Measurements from ENCODE around the gene NTRK3.

Gene NTRK3

GRCh38 chr15:87931584-87931983, 325.0 kb downstream of the NTRK3 start:
- no peaks in the 10 kb centered on the region for H3K27me3 ChIP-seq (ENCODE audit: low read depth, low read length)
- H3K4me3 ChIP-seq (ENCODE audit: low read depth in 1 of 2, low read length in 2 of 2) = no peak overlapping the region
- H3K4me1 ChIP-seq (ENCODE audit: control insufficient read depth in 1 of 2, insufficient read depth in 2 of 2, low read length in 2 of 2) = no peaks in the 10 kb centered on the region
- H3K9me3 ChIP-seq (ENCODE audit: control insufficient read depth in 1 of 2, low read length in 2 of 2) = no peaks in the 10 kb centered on the region
- no peaks in the 10 kb centered on the region for H3K36me3 ChIP-seq (ENCODE audit: control insufficient read depth in 1 of 2, insufficient read depth in 2 of 2, low read length in 2 of 2)
- no peak overlapping the region for H3K27ac ChIP-seq (ENCODE audit: low read length)

- Histone ChIP-seq H3K27ac (ENCODE audit: low read length) (no peak overlapping the region), H3K9me3 (ENCODE audit: control insufficient read depth in 1 of 2, low read length in 2 of 2) (no peaks in the 10 kb centered on the region), H3K4me1 (ENCODE audit: control insufficient read depth in 1 of 2, insufficient read depth in 2 of 2, low read length in 2 of 2) (no peaks in the 10 kb centered on the region), H3K27me3 (ENCODE audit: low read depth, low read length) (no peaks in the 10 kb centered on the region), H3K36me3 (ENCODE audit: control insufficient read depth in 1 of 2, insufficient read depth in 2 of 2, low read length in 2 of 2) (no peaks in the 10 kb centered on the region), H3K4me3 (ENCODE audit: low read depth in 1 of 2, low read length in 2 of 2) (no peak overlapping the region)
Measured at GRCh38 chr15:87930457-87930856, 326.1 kb downstream of the NTRK3 start.

GRCh38 chr15:87929841-87930240, 326.7 kb downstream of the NTRK3 start:
- Histone ChIP-seq H3K4me3 (ENCODE audit: low read depth in 1 of 2, low read length in 2 of 2) (no peak overlapping the region), H3K4me1 (ENCODE audit: control insufficient read depth in 1 of 2, insufficient read depth in 2 of 2, low read length in 2 of 2) (no peaks in the 10 kb centered on the region), H3K9me3 (ENCODE audit: control insufficient read depth in 1 of 2, low read length in 2 of 2) (no peaks in the 10 kb centered on the region), H3K27ac (ENCODE audit: low read length) (no peak overlapping the region), H3K27me3 (ENCODE audit: low read depth, low read length) (no peaks in the 10 kb centered on the region), H3K36me3 (ENCODE audit: control insufficient read depth in 1 of 2, insufficient read depth in 2 of 2, low read length in 2 of 2) (no peaks in the 10 kb centered on the region)

- Histone ChIP-seq H3K4me1 (ENCODE audit: control insufficient read depth in 1 of 2, insufficient read depth in 2 of 2, low read length in 2 of 2) (no peaks in the 10 kb centered on the region), H3K27me3 (ENCODE audit: low read depth, low read length) (no peaks in the 10 kb centered on the region), H3K27ac (ENCODE audit: low read length) (no peak overlapping the region), H3K36me3 (ENCODE audit: control insufficient read depth in 1 of 2, insufficient read depth in 2 of 2, low read length in 2 of 2) (no peaks in the 10 kb centered on the region), H3K9me3 (ENCODE audit: control insufficient read depth in 1 of 2, low read length in 2 of 2) (no peaks in the 10 kb centered on the region), H3K4me3 (ENCODE audit: low read depth in 1 of 2, low read length in 2 of 2) (no peak overlapping the region)
Measured at GRCh38 chr15:87924433-87924832, 332.1 kb downstream of the NTRK3 start.

GRCh38 chr15:87919064-87919463, 337.5 kb downstream of the NTRK3 start:
- Histone ChIP-seq H3K27me3 (ENCODE audit: low read depth, low read length) (no peaks in the 10 kb centered on the region), H3K4me3 (ENCODE audit: low read depth in 1 of 2, low read length in 2 of 2) (no peak overlapping the region), H3K36me3 (ENCODE audit: control insufficient read depth in 1 of 2, insufficient read depth in 2 of 2, low read length in 2 of 2) (no peaks in the 10 kb centered on the region), H3K9me3 (ENCODE audit: control insufficient read depth in 1 of 2, low read length in 2 of 2) (no peaks in the 10 kb centered on the region), H3K27ac (ENCODE audit: low read length) (no peak overlapping the region), H3K4me1 (ENCODE audit: control insufficient read depth in 1 of 2, insufficient read depth in 2 of 2, low read length in 2 of 2) (no peaks in the 10 kb centered on the region)

GRCh38 chr15:87917480-87917879, 339.1 kb downstream of the NTRK3 start:
- Histone ChIP-seq H3K4me1 (ENCODE audit: control insufficient read depth in 1 of 2, insufficient read depth in 2 of 2, low read length in 2 of 2) (no peaks in the 10 kb centered on the region), H3K27me3 (ENCODE audit: low read depth, low read length) (no peaks in the 10 kb centered on the region), H3K4me3 (ENCODE audit: low read depth in 1 of 2, low read length in 2 of 2) (no peak overlapping the region), H3K27ac (ENCODE audit: low read length) (no peak overlapping the region), H3K36me3 (ENCODE audit: control insufficient read depth in 1 of 2, insufficient read depth in 2 of 2, low read length in 2 of 2) (no peaks in the 10 kb centered on the region), H3K9me3 (ENCODE audit: control insufficient read depth in 1 of 2, low read length in 2 of 2) (no peaks in the 10 kb centered on the region)

GRCh38 chr15:87916208-87916607, 340.3 kb downstream of the NTRK3 start:
- Histone ChIP-seq H3K27ac (ENCODE audit: low read length) (no peak overlapping the region), H3K36me3 (ENCODE audit: control insufficient read depth in 1 of 2, insufficient read depth in 2 of 2, low read length in 2 of 2) (no peaks in the 10 kb centered on the region)

GRCh38 chr15:87910301-87910700, 346.2 kb downstream of the NTRK3 start:
- H3K27me3 ChIP-seq (ENCODE audit: low read depth, low read length) = no peaks in the 10 kb centered on the region
- no peaks in the 10 kb centered on the region for H3K9me3 ChIP-seq (ENCODE audit: control insufficient read depth in 1 of 2, low read length in 2 of 2)
- no peaks in the 10 kb centered on the region for H3K4me1 ChIP-seq (ENCODE audit: control insufficient read depth in 1 of 2, insufficient read depth in 2 of 2, low read length in 2 of 2)
- H3K36me3 ChIP-seq (ENCODE audit: control insufficient read depth in 1 of 2, insufficient read depth in 2 of 2, low read length in 2 of 2) = no peaks in the 10 kb centered on the region
- no peak overlapping the region for H3K4me3 ChIP-seq (ENCODE audit: low read depth in 1 of 2, low read length in 2 of 2)
- H3K27ac ChIP-seq (ENCODE audit: low read length) = no peak overlapping the region

More at GRCh38 chr15:87916208-87916607, 340.3 kb downstream of the NTRK3 start:
- no peaks in the 10 kb centered on the region for H3K9me3 ChIP-seq (ENCODE audit: control insufficient read depth in 1 of 2, low read length in 2 of 2)
- H3K27me3 ChIP-seq (ENCODE audit: low read depth, low read length) = no peaks in the 10 kb centered on the region
- H3K4me1 ChIP-seq (ENCODE audit: control insufficient read depth in 1 of 2, insufficient read depth in 2 of 2, low read length in 2 of 2) = no peaks in the 10 kb centered on the region
- no peak overlapping the region for H3K4me3 ChIP-seq (ENCODE audit: low read depth in 1 of 2, low read length in 2 of 2)

- Histone ChIP-seq H3K27ac (ENCODE audit: low read length) (no peak overlapping the region), H3K36me3 (ENCODE audit: control insufficient read depth in 1 of 2, insufficient read depth in 2 of 2, low read length in 2 of 2) (no peaks in the 10 kb centered on the region), H3K27me3 (ENCODE audit: low read depth, low read length) (no peaks in the 10 kb centered on the region), H3K4me3 (ENCODE audit: low read depth in 1 of 2, low read length in 2 of 2) (no peak overlapping the region), H3K4me1 (ENCODE audit: control insufficient read depth in 1 of 2, insufficient read depth in 2 of 2, low read length in 2 of 2) (no peaks in the 10 kb centered on the region), H3K9me3 (ENCODE audit: control insufficient read depth in 1 of 2, low read length in 2 of 2) (no peaks in the 10 kb centered on the region)
Measured at GRCh38 chr15:87907676-87908446, 348.7 kb downstream of the NTRK3 start.

GRCh38 chr15:87906444-87906843, 350.1 kb downstream of the NTRK3 start:
- Histone ChIP-seq H3K36me3 (ENCODE audit: control insufficient read depth in 1 of 2, insufficient read depth in 2 of 2, low read length in 2 of 2) (no peaks in the 10 kb centered on the region), H3K4me1 (ENCODE audit: control insufficient read depth in 1 of 2, insufficient read depth in 2 of 2, low read length in 2 of 2) (no peaks in the 10 kb centered on the region), H3K27me3 (ENCODE audit: low read depth, low read length) (no peaks in the 10 kb centered on the region), H3K27ac (ENCODE audit: low read length) (no peak overlapping the region), H3K4me3 (ENCODE audit: low read depth in 1 of 2, low read length in 2 of 2) (no peak overlapping the region), H3K9me3 (ENCODE audit: control insufficient read depth in 1 of 2, low read length in 2 of 2) (no peaks in the 10 kb centered on the region)

- Histone ChIP-seq H3K9me3 (ENCODE audit: control insufficient read depth in 1 of 2, low read length in 2 of 2) (no peaks in the 10 kb centered on the region), H3K4me1 (ENCODE audit: control insufficient read depth in 1 of 2, insufficient read depth in 2 of 2, low read length in 2 of 2) (no peaks in the 10 kb centered on the region), H3K4me3 (ENCODE audit: low read depth in 1 of 2, low read length in 2 of 2) (no peak overlapping the region), H3K36me3 (ENCODE audit: control insufficient read depth in 1 of 2, insufficient read depth in 2 of 2, low read length in 2 of 2) (no peaks in the 10 kb centered on the region), H3K27me3 (ENCODE audit: low read depth, low read length) (no peaks in the 10 kb centered on the region), H3K27ac (ENCODE audit: low read length) (no peak overlapping the region)
Measured at GRCh38 chr15:87902772-87903426, 353.6 kb downstream of the NTRK3 start.
